Epithelial cell of esophagus (primary cell): ENCODE measurements around the gene PSEN2.

Experiments
- DNase-seq: peaks from one replicate; pipeline ENCODE4 v3.0.0; 2010; ENCODE audit warnings: low read depth
- H3K4me3 ChIP-seq: 2 replicates; pipeline ENCODE4 v1.5.1; 2011; ENCODE audit warnings: mild to moderate bottlenecking, low read length, control low read depth
- TF ChIP-seq, protein P1 (sequence below): IDR thresholded peaks from 2 replicates; pipeline ENCODE4 v1.5.1; 2011; ENCODE audit warnings: low read depth, mild to moderate bottlenecking, low read length, control low read depth, inconsistent platforms; ENCODE audit not compliant: insufficient read depth; ENCODE audit errors: missing control alignments

Gene PSEN2

DNA sequence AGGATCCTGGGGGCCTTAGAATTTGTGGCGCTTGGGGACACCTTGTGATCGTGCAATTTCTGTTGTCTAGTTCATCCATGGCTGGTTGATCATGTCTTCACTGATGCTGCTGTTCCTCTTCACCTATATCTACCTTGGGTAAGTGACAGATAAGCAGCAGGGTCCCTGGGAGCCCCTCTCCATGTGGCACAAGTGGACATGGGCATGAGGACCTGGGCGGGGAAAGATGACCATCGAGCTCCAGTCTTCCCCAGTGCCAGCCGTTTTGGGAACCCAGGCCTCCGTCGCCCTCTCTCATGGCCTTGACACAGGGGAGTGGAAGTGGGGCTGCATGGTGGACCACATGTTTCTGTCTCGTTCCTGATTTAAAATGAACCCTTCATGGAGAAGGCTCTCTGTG, 17.6 kb downstream of the PSEN2 start:
- H3K4me3 ChIP-seq, result no peak overlapping the region
- DNase-seq, result no peak
- TF ChIP-seq, protein P1, sequence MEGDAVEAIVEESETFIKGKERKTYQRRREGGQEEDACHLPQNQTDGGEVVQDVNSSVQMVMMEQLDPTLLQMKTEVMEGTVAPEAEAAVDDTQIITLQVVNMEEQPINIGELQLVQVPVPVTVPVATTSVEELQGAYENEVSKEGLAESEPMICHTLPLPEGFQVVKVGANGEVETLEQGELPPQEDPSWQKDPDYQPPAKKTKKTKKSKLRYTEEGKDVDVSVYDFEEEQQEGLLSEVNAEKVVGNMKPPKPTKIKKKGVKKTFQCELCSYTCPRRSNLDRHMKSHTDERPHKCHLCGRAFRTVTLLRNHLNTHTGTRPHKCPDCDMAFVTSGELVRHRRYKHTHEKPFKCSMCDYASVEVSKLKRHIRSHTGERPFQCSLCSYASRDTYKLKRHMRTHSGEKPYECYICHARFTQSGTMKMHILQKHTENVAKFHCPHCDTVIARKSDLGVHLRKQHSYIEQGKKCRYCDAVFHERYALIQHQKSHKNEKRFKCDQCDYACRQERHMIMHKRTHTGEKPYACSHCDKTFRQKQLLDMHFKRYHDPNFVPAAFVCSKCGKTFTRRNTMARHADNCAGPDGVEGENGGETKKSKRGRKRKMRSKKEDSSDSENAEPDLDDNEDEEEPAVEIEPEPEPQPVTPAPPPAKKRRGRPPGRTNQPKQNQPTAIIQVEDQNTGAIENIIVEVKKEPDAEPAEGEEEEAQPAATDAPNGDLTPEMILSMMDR, result no peak

DNA sequence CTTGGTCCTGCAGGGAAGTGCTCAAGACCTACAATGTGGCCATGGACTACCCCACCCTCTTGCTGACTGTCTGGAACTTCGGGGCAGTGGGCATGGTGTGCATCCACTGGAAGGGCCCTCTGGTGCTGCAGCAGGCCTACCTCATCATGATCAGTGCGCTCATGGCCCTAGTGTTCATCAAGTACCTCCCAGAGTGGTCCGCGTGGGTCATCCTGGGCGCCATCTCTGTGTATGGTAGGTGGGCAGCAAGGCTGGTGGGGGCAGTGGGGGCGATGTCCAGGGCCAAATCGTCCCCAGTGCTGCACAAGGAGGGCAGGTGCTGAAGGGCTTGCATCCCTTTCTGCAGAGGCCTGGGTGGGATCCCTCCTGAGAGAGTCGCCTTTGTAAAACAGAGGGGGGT, 18.4 kb downstream of the PSEN2 start:
- no peak for DNase-seq
- TF ChIP-seq, protein P1, result no peak
- no peak overlapping the region for H3K4me3 ChIP-seq

DNA sequence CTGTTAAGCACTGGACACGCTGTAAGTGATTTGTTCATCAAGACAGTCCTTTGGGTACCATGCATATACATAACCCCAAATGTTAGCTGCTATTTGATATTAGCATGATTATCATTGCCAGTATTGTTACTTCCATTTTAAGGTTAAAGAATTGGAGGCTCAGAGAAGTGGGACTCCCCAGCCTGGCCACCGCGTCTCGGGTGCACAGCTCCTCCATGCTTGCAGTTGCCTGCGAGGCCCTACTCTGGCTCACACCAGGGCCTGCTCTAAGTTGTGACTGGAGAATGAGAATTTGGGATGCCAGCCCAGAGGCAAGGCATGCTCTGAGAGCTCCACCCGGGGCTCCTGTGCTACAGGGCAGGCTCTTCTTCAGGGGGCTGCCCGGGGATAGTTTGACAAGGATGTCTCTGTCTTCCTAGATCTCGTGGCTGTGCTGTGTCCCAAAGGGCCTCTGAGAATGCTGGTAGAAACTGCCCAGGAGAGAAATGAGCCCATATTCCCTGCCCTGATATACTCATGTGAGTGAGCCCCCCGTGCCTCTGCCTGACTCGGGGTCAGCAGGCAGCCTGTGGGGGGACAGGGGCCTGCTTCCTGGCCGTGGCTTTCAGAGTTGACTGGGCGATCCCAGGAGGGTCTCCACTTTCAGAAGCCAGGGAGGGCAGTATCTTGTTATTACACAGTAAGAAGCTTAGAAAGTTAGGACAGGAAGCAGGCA, 19.4 kb downstream of the PSEN2 start:
- TF ChIP-seq, protein P1, result no peak
- H3K4me3 ChIP-seq, result no peak overlapping the region
- DNase-seq, result no peak

DNA sequence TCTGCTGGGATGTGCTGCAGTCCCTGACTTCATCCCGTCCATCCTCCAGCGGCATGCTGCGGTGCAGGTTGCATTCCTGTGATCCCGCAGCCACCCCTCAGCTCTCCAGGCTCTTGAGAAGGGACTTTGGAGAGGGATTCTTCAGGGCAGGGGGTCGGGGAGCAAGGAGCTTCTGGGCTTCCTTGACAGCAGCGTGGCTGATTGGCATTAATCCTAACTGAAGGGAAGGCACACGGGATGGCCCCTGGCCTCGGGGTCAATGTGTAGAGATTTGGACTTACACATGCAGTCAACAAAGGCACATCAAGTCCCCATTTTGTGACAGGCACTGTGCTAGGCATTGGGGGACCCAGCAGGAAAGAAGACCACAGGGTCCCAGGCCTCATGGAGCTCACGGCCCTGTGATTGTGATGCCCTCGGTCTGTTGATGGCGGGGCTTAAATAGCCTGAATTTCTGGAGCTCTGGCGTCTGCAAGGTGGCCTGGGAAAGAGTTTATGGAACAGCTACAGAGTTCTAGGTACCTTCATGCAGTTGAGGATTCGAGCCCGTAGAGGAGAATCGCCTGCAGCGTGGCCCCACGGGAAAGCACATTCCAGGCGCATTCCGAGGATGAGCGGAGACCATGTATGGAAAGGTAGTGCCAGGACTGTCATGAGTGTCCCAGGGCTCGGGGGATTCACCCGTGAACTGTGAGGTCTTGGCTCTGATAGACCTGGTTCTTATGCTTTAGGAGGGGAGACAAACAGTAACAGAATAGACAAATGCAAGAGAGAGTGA, 20.1 kb downstream of the PSEN2 start:
- H3K4me3 ChIP-seq, result no peak overlapping the region
- no peak for DNase-seq
- TF ChIP-seq, protein P1, result no peak

DNA sequence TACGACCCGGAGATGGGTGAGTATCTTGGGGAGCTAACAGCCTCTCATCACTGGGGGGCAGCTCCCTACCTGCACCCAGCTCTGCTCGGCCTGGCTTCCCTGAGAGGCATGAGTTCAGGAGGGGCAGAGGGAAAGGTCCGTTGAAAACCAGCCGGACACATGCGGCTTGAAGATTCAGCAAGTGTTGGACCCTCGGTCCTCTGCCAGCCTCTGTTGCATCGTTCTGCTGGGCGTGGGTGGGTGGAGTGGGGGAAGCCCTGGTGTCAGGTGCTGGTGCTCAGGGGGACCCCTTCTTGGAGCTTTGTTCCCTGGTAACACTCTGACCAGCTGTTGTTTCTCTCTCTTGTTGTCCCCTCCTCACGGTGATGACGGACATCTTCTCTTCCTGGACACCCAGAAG, 20.9 kb downstream of the PSEN2 start:
- TF ChIP-seq, protein P1, result no peak
- H3K4me3 ChIP-seq, result no peak overlapping the region
- DNase-seq, result no peak

DNA sequence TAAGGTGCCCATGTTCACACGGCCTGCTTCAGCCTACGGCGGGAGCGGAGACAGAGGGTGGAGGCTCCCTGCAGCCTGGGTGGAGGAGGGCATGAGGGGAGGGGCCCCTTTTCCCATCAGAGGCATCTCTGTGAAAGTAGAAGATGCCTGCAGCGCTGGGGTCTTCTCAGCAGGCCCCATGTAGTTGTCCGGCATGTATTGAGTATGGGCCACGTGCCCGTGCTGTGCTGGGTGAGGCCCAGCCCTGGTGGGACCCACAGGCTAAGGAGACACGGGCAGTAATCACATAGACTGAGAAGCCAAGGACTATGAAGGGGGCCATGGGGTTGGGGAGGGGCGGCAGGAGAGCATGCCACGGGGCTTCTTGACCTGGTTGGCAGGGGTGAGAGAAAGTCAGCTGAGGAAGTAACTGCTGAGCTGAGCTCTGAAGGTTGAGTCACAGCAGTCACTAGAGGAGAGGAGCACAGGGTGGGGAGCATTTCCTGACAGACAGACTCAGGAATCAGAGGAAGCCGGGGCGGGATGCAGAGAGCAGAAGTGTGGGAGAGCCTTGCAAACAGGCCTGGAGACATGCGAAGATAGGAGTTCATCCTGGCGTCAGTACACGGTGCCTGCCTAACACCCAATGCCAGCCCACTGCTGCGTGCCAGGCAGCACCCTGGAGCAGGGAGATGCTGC, 21.6 kb downstream of the PSEN2 start:
- no peak overlapping the region for H3K4me3 ChIP-seq
- DNase-seq, result peak; percentile 13
- TF ChIP-seq, protein P1, result no peak
